ENCODE data around the gene CLSTN1. TPM values are rescaled to one million over a fixed set of nuclear protein-coding genes. Genes with fewer than 3 reads are reported as not detected.
A peak's percentile ranks its signal among the peaks of the same experiment; 100 is the strongest.

Gene CLSTN1
- total and polyA plus RNA-seq, 2 donors (not counting 1 experiment from before 2014, with no cell fraction given), result 34.9 to 81.4 TPM

- ChIA-PET CTCF (interaction anchor here (0.7 to 9.8 kb wide), 12 partner anchors 8 to 142 kb away, joined by 3 to 147 read pairs (median 6); no protein-coding TSS in a partner anchor), POLR2A (interaction anchor here (0.7 to 0.8 kb wide), 2 partner anchors 11 to 80 kb away, joined by 3 read pairs; no protein-coding TSS in a partner anchor)
- H2AFZ ChIP-seq (ENCODE audit: insufficient read depth, low read depth, low read length, poor library complexity, severe bottlenecking), result no peak overlapping the region
- Mint-ChIP-seq H3K4me1 (peaks cover 17% of the 10 kb centered on the region), H3K27ac (peak overlapping the region; percentile 77), H3K9me3 (ENCODE audit: insufficient read depth) (no peaks in the 10 kb centered on the region), H3K27me3 (no peaks in the 10 kb centered on the region), H3K4me3 (no peak overlapping the region)
- peaks cover 8 to 26% of the 10 kb centered on the region in 2 donors for H3K4me1 ChIP-seq (ENCODE audit: control insufficient read depth in 2 of 2, insufficient read depth in 2 of 2, low read length in 2 of 2)
- ATAC-seq (ENCODE audit: low read depth) (peak; percentile 77), DNase-seq (peak; percentile 79)
- H3K4me3 ChIP-seq (ENCODE audit: control extremely low read depth in 1 of 5, extremely low read depth in 1 of 5, insufficient read depth in 1 of 5, low read depth in 2 of 5, low read length in 4 of 5), result no peak overlapping the region
- no peak overlapping the region for H3K4me2 ChIP-seq (replicated peaks; ENCODE audit: low read depth, low read length, poor library complexity, severe bottlenecking)
- WGBS (ENCODE audit: insufficient coverage), result 78% methylated on average over 19 of the region's 24 CpGs
- H3K9ac ChIP-seq (ENCODE audit: low read length), result no peak overlapping the region
- peak overlapping the region in 1 of 2 donors; percentile 18 for H3K27ac ChIP-seq (ENCODE audit: low read length in 2 of 2)
- H3K79me2 ChIP-seq (ENCODE audit: control insufficient read depth, insufficient read depth, low read length), result peaks cover 26% of the 10 kb centered on the region
- no peaks in the 10 kb centered on the region for H3K27me3 ChIP-seq (replicated peaks in 1 of 4; ENCODE audit: control extremely low read depth in 1 of 4, control insufficient read depth in 3 of 4, insufficient read depth in 4 of 4, low read length in 3 of 4)
- H3K36me3 ChIP-seq (replicated peaks in 1 of 2; ENCODE audit: control extremely low read depth in 1 of 2, control insufficient read depth in 1 of 2, extremely low read depth in 1 of 2, insufficient read depth in 2 of 2, low read length in 1 of 2), result peaks cover 3 to 86% of the 10 kb centered on the region in 2 experiments
- intact Hi-C loops (cut with micrococcal nuclease), result loop anchor here (1.0 to 10.0 kb wide), 2 partner anchors 99 to 140 kb away; no protein-coding TSS in a partner anchor
- no peak for TF ChIP-seq EZH2 (IDR thresholded peaks at IDR 0.05; ENCODE audit: borderline replicate concordance, insufficient read depth, low read depth, low read length, poor library complexity, severe bottlenecking)
- peak; percentile 88 for TF ChIP-seq CTCF (IDR thresholded peaks at IDR 0.05)
- H3K9me3 ChIP-seq (ENCODE audit: control extremely low read depth in 1 of 3, control insufficient read depth in 2 of 3, insufficient read depth in 1 of 3, low read length in 2 of 3), result peaks cover 0 to 15% (median 0%) of the 10 kb centered on the region in 3 donors
- peaks cover 50% of the 10 kb centered on the region for H4K20me1 ChIP-seq (ENCODE audit: control insufficient read depth, insufficient read depth, low read length, poor library complexity, severe bottlenecking)
These were observed 98.9 kb downstream of the CLSTN1 start for GRCh38 chr1:9724706-9725476.

- POLR2A ChIA-PET, result no interaction called here
- no peak overlapping the region for H3K4me3 Mint-ChIP-seq
- no peak for DNase-seq
- H3K27me3 Mint-ChIP-seq, result no peaks in the 10 kb centered on the region
- H3K4me3 ChIP-seq (ENCODE audit: control extremely low read depth in 1 of 5, extremely low read depth in 1 of 5, insufficient read depth in 1 of 5, low read depth in 2 of 5, low read length in 4 of 5), result no peak overlapping the region
- peaks cover 48% of the 10 kb centered on the region for H4K20me1 ChIP-seq (ENCODE audit: control insufficient read depth, insufficient read depth, low read length, poor library complexity, severe bottlenecking)
- H3K9me3 ChIP-seq (ENCODE audit: control extremely low read depth in 1 of 3, control insufficient read depth in 2 of 3, insufficient read depth in 1 of 3, low read length in 2 of 3), result peaks cover 0 to 15% (median 0%) of the 10 kb centered on the region in 3 donors
- H3K9ac ChIP-seq (ENCODE audit: low read length), result no peak overlapping the region
- no peak overlapping the region for H2AFZ ChIP-seq (ENCODE audit: insufficient read depth, low read depth, low read length, poor library complexity, severe bottlenecking)
- no peak overlapping the region for H3K4me2 ChIP-seq (replicated peaks; ENCODE audit: low read depth, low read length, poor library complexity, severe bottlenecking)
- H3K27me3 ChIP-seq (replicated peaks in 1 of 4; ENCODE audit: control extremely low read depth in 1 of 4, control insufficient read depth in 3 of 4, insufficient read depth in 4 of 4, low read length in 3 of 4), result no peaks in the 10 kb centered on the region
- H3K9me3 Mint-ChIP-seq (ENCODE audit: insufficient read depth), result no peaks in the 10 kb centered on the region
- TF ChIP-seq CTCF (IDR thresholded peaks at IDR 0.05) (no peak), EZH2 (IDR thresholded peaks at IDR 0.05; ENCODE audit: borderline replicate concordance, insufficient read depth, low read depth, low read length, poor library complexity, severe bottlenecking) (no peak)
- peaks cover 3 to 86% of the 10 kb centered on the region in 2 experiments for H3K36me3 ChIP-seq (replicated peaks in 1 of 2; ENCODE audit: control extremely low read depth in 1 of 2, control insufficient read depth in 1 of 2, extremely low read depth in 1 of 2, insufficient read depth in 2 of 2, low read length in 1 of 2)
- H3K79me2 ChIP-seq (ENCODE audit: control insufficient read depth, insufficient read depth, low read length), result peaks cover 33% of the 10 kb centered on the region
- peaks cover 8 to 27% of the 10 kb centered on the region in 2 donors for H3K4me1 ChIP-seq (ENCODE audit: control insufficient read depth in 2 of 2, insufficient read depth in 2 of 2, low read length in 2 of 2)
- H3K27ac Mint-ChIP-seq, result peak overlapping the region; percentile 72
- H3K27ac ChIP-seq (ENCODE audit: low read length in 2 of 2), result peak overlapping the region in 1 of 2 donors; percentile 57
- ATAC-seq (ENCODE audit: low read depth), result no peak
- 100% methylated on average over 5 of the region's 6 CpGs for WGBS (ENCODE audit: insufficient coverage)
- H3K4me1 Mint-ChIP-seq, result peaks cover 17% of the 10 kb centered on the region
- intact Hi-C loops (cut with micrococcal nuclease), result loop anchor here (10.0 kb wide), 1 partner anchor 141 kb away; no protein-coding TSS in a partner anchor
- CTCF ChIA-PET, result interaction anchor here (1.3 to 9.8 kb wide), 7 partner anchors 9 to 143 kb away, joined by 4 to 147 read pairs (median 6); no protein-coding TSS in a partner anchor
These were observed 99.8 kb downstream of the CLSTN1 start for GRCh38 chr1:9723926-9724325.

Data from B cell (primary cell).